Measurements from ENCODE around the gene DNAJC13. TPM values are rescaled to one million over a fixed set of nuclear protein-coding genes. Genes with fewer than 3 reads are reported as not detected.

DNAJC13 gene
- polyA plus RNA-seq, 2 of the 4 experiments (the other 2 are of a cell fraction): 17.0 to 29.8 TPM

DNA sequence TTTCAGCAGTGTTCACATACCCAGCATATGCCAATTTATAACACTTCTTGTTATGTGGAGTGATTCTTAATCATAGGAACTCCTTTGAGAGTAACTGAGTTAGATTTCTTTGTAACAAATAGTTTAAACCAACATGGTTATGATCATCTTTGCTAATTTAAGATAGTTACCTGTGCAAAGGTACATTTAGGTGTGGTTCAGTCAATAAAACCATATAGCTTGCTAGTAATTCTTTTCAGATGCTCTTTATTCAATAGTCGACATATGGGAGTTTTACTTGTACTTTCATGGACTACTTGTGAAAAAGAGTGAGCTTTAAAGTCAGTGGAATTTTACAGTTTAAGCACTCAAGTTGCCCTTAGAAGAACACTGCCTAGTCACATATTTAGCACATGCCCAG, 5.2 kb downstream of the DNAJC13 start:
- 83% methylated on average over 1 of the region's 1 CpG for WGBS (ENCODE audit: missing lambda C conversion rate)
- FAIRE-seq (no peak), DNase-seq (ENCODE audit: low read depth in 1 of 2, low spot score in 1 of 2) (no peak), ATAC-seq (no peak)
- H3K4me3 ChIP-seq: no peak overlapping the region
- ChIA-PET POLR2A (no interaction called here), CTCF (interaction anchor here (2.8 kb wide), 1 partner anchor 23 kb away, joined by 10 read pairs; no protein-coding TSS in a partner anchor)
- no peak overlapping the region for H3K27ac ChIP-seq
- TF ChIP-seq PHF8 (IDR thresholded peaks at IDR 0.05; ENCODE audit: borderline replicate concordance, low read depth) (no peak), RFX5 (IDR thresholded peaks at IDR 0.05) (no peak), BHLHE40 (IDR thresholded peaks at IDR 0.05; ENCODE audit: low read depth, low read length) (no peak), TFCP2L1 (CRISPR knock-in tag; IDR thresholded peaks at IDR 0.05) (no peak), CBX2 (IDR thresholded peaks at IDR 0.05; ENCODE audit: borderline replicate concordance, low read depth) (no peak), CBX8 (IDR thresholded peaks at IDR 0.05) (no peak), CHD4 (IDR thresholded peaks at IDR 0.05; ENCODE audit: borderline replicate concordance) (no peak), NFE2L2 (conservative IDR thresholded peaks at IDR 0.05; ENCODE audit: low read length) (no peak)
- H3K4me1 ChIP-seq: peaks cover 35% of the 10 kb centered on the region
- peak overlapping the region; percentile 38; the same call in 1 of the 3 replicates for H3K4me2 ChIP-seq
- H3K9me3 ChIP-seq: no peaks in the 10 kb centered on the region

DNA sequence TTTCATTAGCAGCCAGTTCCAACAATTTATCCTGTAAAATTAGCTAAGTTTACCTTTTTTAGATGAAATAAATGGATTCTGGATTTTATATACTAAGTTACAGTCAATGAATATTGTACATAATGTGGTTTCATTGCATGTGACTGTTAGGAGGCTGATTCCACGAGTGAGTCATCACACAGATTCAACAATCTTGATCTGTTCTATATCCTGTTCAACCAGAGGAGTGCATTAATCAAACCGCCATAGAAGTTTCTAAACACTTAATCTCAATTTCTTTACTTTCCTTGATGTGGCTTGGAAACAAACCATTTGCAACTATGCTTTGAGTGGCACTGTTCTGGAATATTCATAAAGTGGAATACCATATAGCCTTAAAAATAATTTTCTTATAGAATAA, 15.3 kb downstream of the DNAJC13 start:
- H3K9me3 ChIP-seq: no peaks in the 10 kb centered on the region
- TF ChIP-seq RFX5 (IDR thresholded peaks at IDR 0.05): no peak
- TF ChIP-seq FOSL2 (IDR thresholded peaks at IDR 0.05): no peak
- TF ChIP-seq FOSL2 (CRISPR knock-in tag; IDR thresholded peaks at IDR 0.05): peak; percentile 58
- FAIRE-seq (no peak), DNase-seq (ENCODE audit: low read depth in 1 of 2, low spot score in 1 of 2) (peak; percentile 13 to 17), ATAC-seq (peak in 1 of 2 experiments; percentile 59; a peak in 2 of 6 replicates)
- whole genome bisulfite sequencing (ENCODE audit: missing lambda C conversion rate): 54% methylated on average over 2 of the region's 2 CpGs
- H3K4me3 ChIP-seq: no peak overlapping the region
- CTCF ChIA-PET: no interaction called here
- H3K4me2 ChIP-seq: peak overlapping the region; percentile 52
- peaks cover 13% of the 10 kb centered on the region for H3K4me1 ChIP-seq
- H3K27ac ChIP-seq: peak overlapping the region; percentile 8 to 73; a peak in 3 of 6 replicates
- POLR2A ChIA-PET: no interaction called here

DNA sequence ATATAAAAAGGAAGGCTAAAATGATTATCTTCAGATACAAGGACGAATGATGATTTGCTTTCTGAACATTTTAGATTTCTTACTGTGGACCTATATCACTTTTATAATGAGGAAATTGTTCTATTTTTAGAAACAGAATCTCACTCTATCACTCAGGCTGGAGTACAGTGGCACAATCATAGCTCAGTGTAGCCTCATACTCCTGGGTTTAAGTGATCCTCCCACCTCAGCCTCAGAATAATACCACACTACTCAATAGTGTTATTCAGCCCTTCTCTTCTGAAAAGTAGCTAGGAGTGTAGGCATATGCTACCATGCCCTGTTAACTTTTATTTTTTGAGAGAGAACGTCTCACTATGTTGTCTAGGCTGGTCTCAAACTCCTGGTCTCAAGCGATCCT, 15.8 kb downstream of the DNAJC13 start:
- Histone ChIP-seq H3K27ac (no peak overlapping the region), H3K9me3 (no peaks in the 10 kb centered on the region), H3K4me3 (no peak overlapping the region), H3K4me1 (peaks cover 13% of the 10 kb centered on the region), H3K4me2 (peak overlapping the region; percentile 52; the same call in 1 of the 3 replicates)
- DNase-seq (ENCODE audit: low read depth in 1 of 2, low spot score in 1 of 2) (no peak), ATAC-seq (no peak), FAIRE-seq (no peak)
- TF ChIP-seq NR3C1 (IDR thresholded peaks at IDR 0.05) (no peak), HMGXB4 (CRISPR knock-in tag; IDR thresholded peaks at IDR 0.05; ENCODE audit: borderline replicate concordance) (no peak), MYC (IDR thresholded peaks at IDR 0.05; ENCODE audit: borderline replicate concordance, low read length) (no peak), EHF (CRISPR knock-in tag; IDR thresholded peaks at IDR 0.05) (no peak), PBX3 (IDR thresholded peaks at IDR 0.05) (no peak), RAD21 (conservative IDR thresholded peaks at IDR 0.05 in 1 of 2, IDR thresholded peaks at IDR 0.05 in 1 of 2) (no peak), REST (IDR thresholded peaks at IDR 0.05) (no peak), FOXS1 (CRISPR knock-in tag; IDR thresholded peaks at IDR 0.05) (no peak), PHF8 (IDR thresholded peaks at IDR 0.05; ENCODE audit: borderline replicate concordance, low read depth) (no peak), JUN (IDR thresholded peaks at IDR 0.05) (no peak), BCL3 (IDR thresholded peaks at IDR 0.05) (no peak)
- TF ChIP-seq, protein P1, sequence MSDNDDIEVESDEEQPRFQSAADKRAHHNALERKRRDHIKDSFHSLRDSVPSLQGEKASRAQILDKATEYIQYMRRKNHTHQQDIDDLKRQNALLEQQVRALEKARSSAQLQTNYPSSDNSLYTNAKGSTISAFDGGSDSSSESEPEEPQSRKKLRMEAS (IDR thresholded peaks at IDR 0.05): no peak
- TF ChIP-seq, protein P2, sequence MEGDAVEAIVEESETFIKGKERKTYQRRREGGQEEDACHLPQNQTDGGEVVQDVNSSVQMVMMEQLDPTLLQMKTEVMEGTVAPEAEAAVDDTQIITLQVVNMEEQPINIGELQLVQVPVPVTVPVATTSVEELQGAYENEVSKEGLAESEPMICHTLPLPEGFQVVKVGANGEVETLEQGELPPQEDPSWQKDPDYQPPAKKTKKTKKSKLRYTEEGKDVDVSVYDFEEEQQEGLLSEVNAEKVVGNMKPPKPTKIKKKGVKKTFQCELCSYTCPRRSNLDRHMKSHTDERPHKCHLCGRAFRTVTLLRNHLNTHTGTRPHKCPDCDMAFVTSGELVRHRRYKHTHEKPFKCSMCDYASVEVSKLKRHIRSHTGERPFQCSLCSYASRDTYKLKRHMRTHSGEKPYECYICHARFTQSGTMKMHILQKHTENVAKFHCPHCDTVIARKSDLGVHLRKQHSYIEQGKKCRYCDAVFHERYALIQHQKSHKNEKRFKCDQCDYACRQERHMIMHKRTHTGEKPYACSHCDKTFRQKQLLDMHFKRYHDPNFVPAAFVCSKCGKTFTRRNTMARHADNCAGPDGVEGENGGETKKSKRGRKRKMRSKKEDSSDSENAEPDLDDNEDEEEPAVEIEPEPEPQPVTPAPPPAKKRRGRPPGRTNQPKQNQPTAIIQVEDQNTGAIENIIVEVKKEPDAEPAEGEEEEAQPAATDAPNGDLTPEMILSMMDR (IDR thresholded peaks at IDR 0.05): no peak
- POLR2A ChIA-PET: no interaction called here
- CTCF ChIA-PET: no interaction called here
- WGBS (ENCODE audit: missing lambda C conversion rate): 97% methylated on average over 3 of the region's 3 CpGs
